NCI-H82 treated with DMSO at 0.1 percent for 48 hours (cell line): ENCODE results near the gene DCHS1.

Experiments
- DNase-seq: peaks from one replicate; lab custom pipeline; 2025; ENCODE audit not compliant: unreplicated experiment; lab: John Stamatoyannopoulos, UW

The DCHS1 gene

DNA sequence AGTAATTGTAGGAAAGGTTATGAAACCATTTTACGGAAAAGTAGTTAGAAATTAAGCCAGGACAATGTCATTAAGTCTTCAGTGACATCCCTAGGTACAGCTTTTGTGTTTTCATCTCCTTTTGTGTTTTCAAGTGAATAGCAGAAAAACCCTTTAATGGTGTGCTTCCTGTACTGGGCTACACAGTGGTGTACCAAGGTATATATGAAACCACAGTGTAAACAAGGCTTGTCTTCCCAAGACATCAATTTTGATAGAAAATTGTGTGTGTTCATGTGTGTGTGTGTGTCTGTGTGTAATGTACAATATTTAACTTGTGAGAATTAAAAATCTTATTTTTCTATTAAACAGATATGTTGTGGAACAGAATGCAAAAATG, 18.6 kb upstream of the DCHS1 start:
- no peak for DNase-seq

DNA sequence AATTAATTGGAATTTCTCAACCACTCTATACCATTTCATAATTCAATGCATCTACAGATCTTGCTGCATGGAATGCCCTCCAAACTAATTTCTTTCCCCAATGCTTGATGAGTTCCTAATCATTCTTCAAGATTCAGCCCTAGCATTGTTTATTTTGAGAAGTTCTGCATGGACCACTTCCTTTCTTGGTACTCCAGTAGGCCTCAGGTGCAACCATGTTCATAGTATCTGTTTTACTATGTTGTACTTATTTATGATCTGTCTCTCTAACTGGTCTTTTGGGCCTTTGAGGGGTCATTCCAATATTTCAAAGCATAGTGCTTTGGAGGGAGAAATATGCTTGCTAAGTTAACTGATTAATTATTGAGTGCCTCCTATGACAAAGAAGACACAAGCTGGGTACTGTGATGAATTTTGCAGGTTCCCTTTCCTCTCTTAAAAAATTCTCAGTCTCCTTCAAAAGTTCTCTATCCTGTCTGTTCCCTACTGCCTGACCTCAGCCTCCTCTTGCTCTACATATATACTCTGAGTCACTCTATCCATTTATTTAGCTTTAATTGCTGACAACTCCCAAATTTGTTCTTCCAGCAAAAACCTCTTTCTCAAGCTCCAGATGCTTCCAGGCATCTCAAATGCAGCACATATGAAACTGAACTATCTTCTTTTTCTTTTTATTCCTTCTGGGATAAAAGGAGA, 18.1 kb upstream of the DCHS1 start:
- DNase-seq, result no peak

DNA sequence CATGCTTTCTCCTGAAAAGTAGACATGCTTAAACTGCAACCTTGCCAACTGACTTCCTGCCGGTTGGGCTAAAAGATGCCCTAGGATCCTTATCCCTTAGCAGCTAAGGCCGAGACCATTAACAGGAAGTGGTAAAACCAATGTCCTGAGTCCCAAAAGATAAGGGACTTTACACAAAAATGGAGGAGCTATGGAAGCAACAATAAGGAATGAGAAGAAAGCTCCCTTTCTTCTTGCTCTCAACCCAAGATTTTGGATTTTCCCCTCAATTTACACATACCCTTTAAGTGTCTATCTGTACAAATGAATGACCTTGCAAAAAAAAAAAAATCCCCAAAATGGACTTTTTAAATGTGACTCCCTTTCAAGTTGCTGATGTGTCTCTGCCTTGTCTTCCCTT, 16.4 kb upstream of the DCHS1 start:
- no peak for DNase-seq

DNA sequence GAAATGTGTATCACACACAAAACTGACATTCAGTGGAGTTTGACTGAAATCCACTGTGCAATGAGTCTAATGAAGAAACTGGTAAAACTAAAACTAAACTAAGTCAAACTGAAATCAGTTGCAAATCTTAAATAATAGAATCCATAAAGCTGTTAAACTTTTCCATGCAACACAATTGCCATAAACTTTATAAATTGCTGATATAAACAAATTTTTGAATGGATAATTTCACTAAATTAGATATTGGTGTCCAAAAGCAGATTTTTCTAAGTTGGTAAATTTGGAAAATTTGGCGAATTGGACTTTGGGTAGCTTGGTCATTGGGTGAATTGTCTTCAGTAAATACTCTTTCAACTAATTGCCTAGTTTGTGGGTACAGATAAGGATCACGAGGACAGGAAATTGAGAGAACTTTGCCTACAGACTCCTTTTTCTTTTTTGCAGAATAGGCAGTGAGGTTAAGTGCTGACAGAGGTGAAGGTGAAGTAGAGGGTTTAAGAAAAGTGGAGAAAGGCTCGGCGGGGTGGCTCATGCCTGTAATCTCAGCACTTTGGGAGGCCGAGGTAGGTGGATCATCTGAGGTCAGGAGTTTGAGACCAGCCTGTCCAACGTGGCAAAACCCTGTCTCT, 14.7 kb upstream of the DCHS1 start:
- no peak for DNase-seq

GRCh38 chr11:6667733-6668374, 12.2 kb upstream of the DCHS1 start:
- no peak for DNase-seq

DNA sequence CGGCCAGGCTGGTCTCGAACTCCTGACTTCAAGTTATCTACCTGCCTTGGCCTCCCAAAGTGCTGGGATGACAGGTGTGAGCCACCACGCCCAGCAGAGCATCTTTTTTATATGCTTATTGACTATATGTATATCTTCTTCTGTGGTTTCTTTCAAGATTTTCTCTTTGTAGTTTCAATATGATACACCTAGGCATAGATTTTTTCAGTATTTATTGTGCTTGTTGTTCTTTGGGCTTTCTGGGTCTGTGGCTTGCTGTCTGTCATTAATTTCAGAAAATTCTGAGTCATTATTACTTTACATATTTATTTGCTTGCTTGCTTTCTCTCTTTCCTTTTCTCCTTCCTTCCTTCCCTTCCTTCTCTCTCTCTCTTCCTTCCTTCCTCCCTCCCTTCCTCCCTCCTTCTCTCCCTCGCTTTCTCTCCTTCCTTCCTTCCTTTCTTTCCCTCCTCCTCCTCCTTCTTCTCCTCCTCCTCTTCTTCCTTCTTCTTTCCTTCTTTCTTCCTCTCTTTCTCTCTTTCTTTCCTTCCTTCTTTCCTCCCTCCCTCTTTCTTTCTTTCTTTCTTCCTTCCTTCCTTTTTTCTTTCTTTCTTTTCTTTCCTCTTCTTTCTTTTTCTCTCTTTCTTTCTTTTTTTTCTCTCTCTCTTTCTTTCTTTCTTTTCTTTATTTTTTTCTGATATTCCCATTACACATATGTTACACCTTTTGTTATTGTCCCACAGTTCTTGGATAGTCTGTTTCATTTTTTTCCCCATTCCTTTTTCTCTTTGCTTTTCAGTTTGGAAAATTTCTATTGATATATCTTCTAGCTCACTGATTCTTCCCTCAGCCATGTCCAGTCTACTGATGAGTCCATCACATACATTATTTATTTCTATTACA, 10.9 kb upstream of the DCHS1 start:
- DNase-seq, result no peak

- DNase-seq, result no peak
Observed at GRCh38 chr11:6664551-6664950, 8.9 kb upstream of the DCHS1 start.

GRCh38 chr11:6663794-6664469, 8.3 kb upstream of the DCHS1 start:
- no peak for DNase-seq

- no peak for DNase-seq
Observed at GRCh38 chr11:6660712-6661111, 5.1 kb upstream of the DCHS1 start.

GRCh38 chr11:6658647-6659046, 3.0 kb upstream of the DCHS1 start:
- DNase-seq, result peak; percentile 63

DNA sequence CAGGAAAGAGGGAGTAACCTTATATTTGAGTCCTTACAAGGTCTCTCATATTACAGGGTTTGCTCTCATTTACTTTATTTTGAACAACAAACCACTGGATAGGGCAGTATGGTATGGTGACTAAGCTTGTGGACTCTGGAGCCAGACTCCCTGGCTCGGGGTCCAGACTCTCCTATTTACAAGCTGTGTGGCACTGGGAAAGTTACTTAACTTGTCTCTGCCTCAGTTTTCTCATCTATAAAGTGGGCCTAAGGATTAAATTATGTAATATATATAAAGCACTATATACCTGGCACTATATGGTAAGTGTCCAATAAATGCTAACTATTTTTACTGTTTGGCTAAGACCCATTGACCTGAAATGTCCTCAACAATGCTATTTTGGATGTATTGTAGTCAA, 1.7 kb upstream of the DCHS1 start:
- DNase-seq, result no peak

DNA sequence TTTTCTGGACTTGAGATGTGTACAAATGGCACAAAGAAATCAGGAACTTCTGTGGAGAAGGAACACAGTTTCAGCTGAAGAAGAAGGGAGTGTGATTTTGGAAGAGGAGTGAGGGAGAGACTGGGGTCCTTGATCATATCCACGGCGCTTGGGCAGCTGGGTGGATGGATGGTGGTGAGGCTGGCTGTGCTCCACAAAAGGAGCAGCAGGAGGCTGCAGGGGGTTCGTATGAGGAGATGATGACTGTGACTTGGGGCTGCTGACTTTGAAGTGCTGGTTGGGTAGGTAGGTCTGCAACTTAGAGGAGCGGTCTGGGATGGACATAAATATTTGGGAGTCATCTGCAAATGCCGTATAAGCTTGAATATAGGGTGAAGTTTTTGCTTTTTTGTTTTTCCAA, 1.3 kb upstream of the DCHS1 start:
- no peak for DNase-seq

- no peak for DNase-seq
Observed at GRCh38 chr11:6656584-6656915, 941 bp upstream of the DCHS1 start.

GRCh38 chr11:6655020-6655789, 404 bp downstream of the DCHS1 start:
- DNase-seq, result no peak

DNA sequence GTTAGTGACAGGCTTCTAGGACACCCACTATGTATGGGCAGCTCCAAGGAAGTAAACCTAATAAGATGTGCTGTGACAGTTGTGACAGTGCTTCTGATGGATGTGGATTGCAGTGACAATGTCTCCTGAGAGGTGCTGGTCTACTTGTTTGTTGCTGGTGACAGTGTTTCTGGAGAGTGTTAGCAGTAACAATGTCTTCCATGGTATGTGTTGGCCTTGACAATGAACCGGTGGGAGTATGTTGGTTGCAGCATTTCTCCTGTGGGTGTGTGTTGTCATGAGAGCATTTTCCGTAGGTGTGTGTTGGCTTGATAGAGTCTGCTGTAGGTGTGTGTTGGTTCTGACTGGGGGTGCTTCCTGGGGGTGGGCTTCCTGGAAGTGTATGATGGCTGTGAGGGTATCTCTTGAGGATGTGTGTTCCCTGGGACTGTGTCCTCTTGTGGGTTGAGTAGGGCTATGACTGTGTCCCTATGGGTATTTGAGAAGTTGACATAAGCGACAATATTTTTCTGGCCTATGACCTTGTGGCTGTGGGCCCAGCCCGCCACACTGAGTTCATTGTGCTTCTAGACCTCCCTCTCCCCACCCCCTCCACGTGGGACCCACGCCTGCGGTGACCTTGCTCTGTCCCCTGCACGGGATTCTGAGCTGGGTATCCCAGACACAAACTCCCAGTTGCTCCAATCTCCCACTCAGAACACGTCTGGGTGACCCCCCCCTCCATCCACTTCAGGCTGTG, 1.2 kb downstream of the DCHS1 start:
- DNase-seq, result no peak

- DNase-seq, result no peak
Observed at GRCh38 chr11:6653656-6654055, 2.0 kb downstream of the DCHS1 start.

- DNase-seq, result no peak
Observed at GRCh38 chr11:6653097-6653496, 2.5 kb downstream of the DCHS1 start.

DNA sequence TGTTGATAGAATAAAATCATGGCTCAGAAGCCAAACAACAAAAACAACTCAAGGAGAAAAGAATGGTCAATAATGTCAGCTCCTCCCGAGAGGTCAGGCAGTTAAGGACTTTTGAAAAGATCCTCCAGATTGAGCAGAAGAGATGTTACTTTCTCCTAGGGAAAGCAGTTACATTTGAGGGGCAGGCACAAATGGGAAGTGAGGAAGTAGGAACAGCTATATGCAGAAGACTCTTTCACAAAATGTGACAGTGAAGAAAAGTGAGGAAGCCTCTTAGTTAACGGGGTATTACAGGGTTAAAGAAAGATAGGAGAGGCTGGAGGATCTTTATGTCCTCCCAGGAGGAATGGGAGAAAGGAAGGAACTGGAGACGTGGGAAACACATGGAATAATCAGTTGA, 3.4 kb downstream of the DCHS1 start:
- DNase-seq, result no peak

- no peak for DNase-seq
Observed at GRCh38 chr11:6650980-6651379, 4.6 kb downstream of the DCHS1 start.

DNA sequence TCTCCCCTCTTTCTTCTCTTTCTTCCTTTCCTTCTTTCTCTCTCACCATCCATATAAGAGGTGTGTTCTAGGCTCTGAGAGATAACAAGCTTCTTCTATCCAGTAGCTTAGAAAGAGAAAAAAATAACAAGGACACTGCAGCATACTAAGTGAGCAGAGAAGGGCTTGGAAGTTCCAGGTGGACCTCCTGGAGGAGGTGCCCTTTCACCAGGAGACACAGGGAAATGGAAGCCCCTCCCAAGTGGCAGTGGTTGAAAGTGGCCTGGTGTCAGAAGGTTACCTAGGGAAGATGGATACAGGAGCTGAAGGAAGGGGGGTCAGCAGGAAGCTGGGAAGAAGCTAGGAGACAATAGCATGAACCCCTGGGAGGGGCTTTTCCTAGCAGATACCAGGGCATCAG, 5.5 kb downstream of the DCHS1 start:
- DNase-seq, result no peak
